B cell (primary cell): ENCODE results near the gene SMIM3.

Source experiments
- EZH2 ChIP-seq: IDR thresholded peaks from 2 replicates; pipeline ENCODE4 v1.6.1; 2012; ENCODE audit warnings: borderline replicate concordance, low read depth, mild to moderate bottlenecking, moderate library complexity, low read length; ENCODE audit not compliant: insufficient read depth, poor library complexity, severe bottlenecking
- TF ChIP-seq, protein P1 (sequence below): fragments of 200-600 bp; IDR thresholded peaks from one replicate; pipeline ENCODE4 v1.8.0; 2022; ENCODE audit warnings: antibody characterized with exemption, mild to moderate bottlenecking

DNA sequence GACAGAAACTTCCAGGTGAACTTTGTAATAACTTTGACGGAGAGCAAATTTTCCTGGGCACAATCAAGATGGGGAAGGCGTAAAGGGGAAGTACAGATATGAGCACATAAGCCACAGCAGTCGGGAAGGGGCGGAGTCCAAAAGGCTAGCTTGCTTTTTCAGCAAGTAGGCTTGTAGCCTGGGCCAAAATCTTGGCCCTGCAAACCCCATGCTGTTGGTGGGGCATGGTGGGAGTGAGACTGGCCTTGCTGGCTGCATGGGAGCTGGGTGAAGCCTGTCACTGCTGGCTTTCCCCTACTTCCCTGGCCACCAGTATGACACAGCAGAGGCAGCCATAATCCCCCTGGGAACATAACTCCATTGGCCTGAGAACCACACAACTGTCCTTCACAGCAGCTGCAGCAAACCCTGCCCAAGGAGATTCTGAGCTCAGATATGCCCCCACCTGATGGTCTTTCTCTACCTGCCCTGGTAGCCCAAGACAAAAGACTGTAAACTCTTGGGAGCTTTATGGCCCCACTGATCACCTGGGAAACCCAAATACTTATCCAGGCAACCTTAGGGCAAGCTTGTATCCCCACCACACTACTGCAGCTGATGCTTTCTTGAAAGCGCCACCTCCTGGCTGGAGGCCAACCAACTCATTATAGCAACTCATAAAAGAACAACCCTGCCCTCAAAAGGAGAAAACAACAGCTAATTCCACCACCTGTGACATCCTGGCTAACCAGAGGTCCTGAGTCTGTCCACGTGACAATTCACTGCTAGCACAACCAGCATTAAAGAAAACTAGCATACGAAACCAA, 43.8 kb upstream of the SMIM3 start:
- TF ChIP-seq, protein P1, sequence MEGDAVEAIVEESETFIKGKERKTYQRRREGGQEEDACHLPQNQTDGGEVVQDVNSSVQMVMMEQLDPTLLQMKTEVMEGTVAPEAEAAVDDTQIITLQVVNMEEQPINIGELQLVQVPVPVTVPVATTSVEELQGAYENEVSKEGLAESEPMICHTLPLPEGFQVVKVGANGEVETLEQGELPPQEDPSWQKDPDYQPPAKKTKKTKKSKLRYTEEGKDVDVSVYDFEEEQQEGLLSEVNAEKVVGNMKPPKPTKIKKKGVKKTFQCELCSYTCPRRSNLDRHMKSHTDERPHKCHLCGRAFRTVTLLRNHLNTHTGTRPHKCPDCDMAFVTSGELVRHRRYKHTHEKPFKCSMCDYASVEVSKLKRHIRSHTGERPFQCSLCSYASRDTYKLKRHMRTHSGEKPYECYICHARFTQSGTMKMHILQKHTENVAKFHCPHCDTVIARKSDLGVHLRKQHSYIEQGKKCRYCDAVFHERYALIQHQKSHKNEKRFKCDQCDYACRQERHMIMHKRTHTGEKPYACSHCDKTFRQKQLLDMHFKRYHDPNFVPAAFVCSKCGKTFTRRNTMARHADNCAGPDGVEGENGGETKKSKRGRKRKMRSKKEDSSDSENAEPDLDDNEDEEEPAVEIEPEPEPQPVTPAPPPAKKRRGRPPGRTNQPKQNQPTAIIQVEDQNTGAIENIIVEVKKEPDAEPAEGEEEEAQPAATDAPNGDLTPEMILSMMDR = no peak
- no peak for TF ChIP-seq EZH2
